HG03103 (cell line): ENCODE data around the gene VSIG10L.

Source experiments
- ATAC-seq: cut with Tn5 transposase; IDR thresholded peaks from one replicate; pipeline ENCODE4 v1.9.1; 2021; ENCODE audit warnings: low read depth; ENCODE audit not compliant: unreplicated experiment

The VSIG10L gene

GRCh38 chr19:51341976-51342580 is at the start of gene VSIG10L:
Gene VSIG10L (minus strand): TSS chr19:51342139. CDS start chr19:51342124, 15 bp downstream.
- ATAC-seq = no peak

GRCh38 chr19:51391073-51391611 is 49.2 kb upstream of the VSIG10L start:
- no peak for ATAC-seq

- ATAC-seq = no peak
Observed at GRCh38 chr19:51389143-51389542, 47.2 kb upstream of the VSIG10L start.

GRCh38 chr19:51387924-51388389 is 46.0 kb upstream of the VSIG10L start, which contains the start of gene LIM2:
Gene LIM2 (minus strand): TSS chr19:51387974. CDS start chr19:51387443, 531 bp downstream.
- ATAC-seq = no peak

- no peak for ATAC-seq
Observed at GRCh38 chr19:51386882-51387520, 45.1 kb upstream of the VSIG10L start.

- ATAC-seq = no peak
Observed at GRCh38 chr19:51382004-51382403, 40.1 kb upstream of the VSIG10L start.

- no peak for ATAC-seq
Observed at GRCh38 chr19:51380379-51380778, 38.4 kb upstream of the VSIG10L start.

- ATAC-seq = no peak
Observed at GRCh38 chr19:51377422-51377821, 35.5 kb upstream of the VSIG10L start.

GRCh38 chr19:51375504-51376221 is 33.7 kb upstream of the VSIG10L start:
- ATAC-seq = no peak

GRCh38 chr19:51372649-51373504 is 30.9 kb upstream of the VSIG10L start, which contains the start of gene NKG7:
Gene NKG7 (minus strand): TSS chr19:51372654. CDS start chr19:51372535, 119 bp downstream.
- ATAC-seq = peak; percentile 37

GRCh38 chr19:51372021-51372648 is 30.2 kb upstream of the VSIG10L start:
- ATAC-seq = no peak

- no peak for ATAC-seq
Observed at GRCh38 chr19:51371186-51371690, 29.3 kb upstream of the VSIG10L start.

- no peak for ATAC-seq
Observed at GRCh38 chr19:51370230-51370629, 28.3 kb upstream of the VSIG10L start.

GRCh38 chr19:51368366-51369282 is 26.7 kb upstream of the VSIG10L start, which contains the start of gene CLDND2:
Gene CLDND2 (minus strand): TSS chr19:51369003. CDS start chr19:51368577, 426 bp downstream.
- no peak for ATAC-seq

GRCh38 chr19:51367565-51368365 is 25.8 kb upstream of the VSIG10L start:
- peak; percentile 60 for ATAC-seq

GRCh38 chr19:51367255-51367564 is 25.3 kb upstream of the VSIG10L start:
- ATAC-seq = peak; percentile 6

GRCh38 chr19:51366389-51367254 is 24.7 kb upstream of the VSIG10L start:
- peak; percentile 43 for ATAC-seq
